ENCODE data around the gene SLC46A3.
"Not testable (repeated sequence)": the region's sequence is repeated elsewhere in the genome, so short reads cannot be mapped to it uniquely, and the experiment has no call there.

DNA sequence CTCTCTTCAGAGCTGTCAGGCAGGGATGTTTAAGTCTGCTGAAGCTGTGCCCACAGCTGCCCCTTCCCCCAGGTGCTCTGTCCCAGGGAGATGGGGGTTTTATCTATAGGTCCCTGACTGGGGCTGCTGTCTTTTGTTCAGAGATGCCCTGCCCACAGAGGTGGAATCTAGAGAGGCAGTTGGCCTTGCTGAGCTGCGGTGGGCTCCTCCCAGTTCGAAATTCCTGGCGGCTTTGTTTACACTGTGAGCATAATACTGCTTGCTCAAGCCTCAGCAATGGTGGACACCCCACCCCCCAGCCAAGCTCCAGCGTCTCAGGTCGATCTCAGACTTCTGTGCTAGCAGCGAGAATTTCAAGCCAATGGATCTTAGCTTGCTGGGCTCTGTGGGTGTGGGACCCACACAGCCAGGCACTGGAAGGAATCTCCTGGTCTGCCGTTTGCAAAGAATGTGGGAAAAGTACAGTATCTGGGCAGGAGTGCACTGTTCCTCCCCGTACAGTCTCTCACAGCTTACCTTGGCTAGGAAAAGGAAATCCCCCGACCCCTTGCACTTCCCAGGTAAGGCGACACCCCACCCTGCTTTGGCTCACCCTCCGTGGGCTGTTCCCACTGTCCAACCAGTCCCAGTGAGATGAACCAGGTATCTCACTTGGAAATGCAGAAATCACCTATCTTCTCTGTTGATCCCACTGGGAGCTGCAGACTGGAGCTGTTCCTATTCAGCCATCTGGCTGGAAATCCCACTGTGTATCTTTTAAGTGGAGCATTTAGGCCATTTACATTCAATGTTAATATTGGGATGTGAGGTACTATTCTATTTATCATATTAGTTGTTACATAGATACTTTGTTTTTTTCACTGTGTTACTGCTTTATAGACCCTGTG lies 24.9 kb downstream of the SLC46A3 start:
- TF ChIP-seq, protein P1, sequence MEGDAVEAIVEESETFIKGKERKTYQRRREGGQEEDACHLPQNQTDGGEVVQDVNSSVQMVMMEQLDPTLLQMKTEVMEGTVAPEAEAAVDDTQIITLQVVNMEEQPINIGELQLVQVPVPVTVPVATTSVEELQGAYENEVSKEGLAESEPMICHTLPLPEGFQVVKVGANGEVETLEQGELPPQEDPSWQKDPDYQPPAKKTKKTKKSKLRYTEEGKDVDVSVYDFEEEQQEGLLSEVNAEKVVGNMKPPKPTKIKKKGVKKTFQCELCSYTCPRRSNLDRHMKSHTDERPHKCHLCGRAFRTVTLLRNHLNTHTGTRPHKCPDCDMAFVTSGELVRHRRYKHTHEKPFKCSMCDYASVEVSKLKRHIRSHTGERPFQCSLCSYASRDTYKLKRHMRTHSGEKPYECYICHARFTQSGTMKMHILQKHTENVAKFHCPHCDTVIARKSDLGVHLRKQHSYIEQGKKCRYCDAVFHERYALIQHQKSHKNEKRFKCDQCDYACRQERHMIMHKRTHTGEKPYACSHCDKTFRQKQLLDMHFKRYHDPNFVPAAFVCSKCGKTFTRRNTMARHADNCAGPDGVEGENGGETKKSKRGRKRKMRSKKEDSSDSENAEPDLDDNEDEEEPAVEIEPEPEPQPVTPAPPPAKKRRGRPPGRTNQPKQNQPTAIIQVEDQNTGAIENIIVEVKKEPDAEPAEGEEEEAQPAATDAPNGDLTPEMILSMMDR (conservative IDR thresholded peaks at IDR 0.05; ENCODE audit: low read depth, low read length): not testable (repeated sequence)
- not testable (repeated sequence) for TF ChIP-seq EZH2 (IDR thresholded peaks at IDR 0.05; ENCODE audit: low read length, unreplicated experiment); EZH2phosphoT487 (IDR thresholded peaks at IDR 0.05; ENCODE audit: borderline replicate concordance, low read length)

Data from PC-3 (cell line).